H1 (cell line): ENCODE results near the gene BRPF1. TPM values are rescaled to one million over a fixed set of nuclear protein-coding genes. Genes with fewer than 3 reads are reported as not detected.

Experiments
- CTCF ChIA-PET: fragments of 300-600 bp; sonication (Branson Sonifier 250); formaldehyde crosslinking; loops from one replicate; lab custom pipeline; 2021; ENCODE audit not compliant: partially characterized antibody; lab: Charles Lee
- POLR2A ChIA-PET: fragments of 300-600 bp; sonication (Branson Sonifier 250); formaldehyde crosslinking; loops from one replicate; lab custom pipeline; 2021; ENCODE audit warnings: inconsistent platforms; ENCODE audit not compliant: partially characterized antibody; lab: Charles Lee
- DNase-seq, 2 experiments: peaks; one replicate each; pipeline versions ENCODE4 v3.0.0 to v3.0.0-alpha.2; 2010 to 2022; ENCODE audit warnings: low spot score in 2 of 2, low read depth in 1 of 2, mixed read lengths in 1 of 2
- FAIRE-seq: peaks from 2 replicates; lab custom pipeline; 2011; peaks lifted over from hg19 to GRCh38; lab: Jason Lieb, UNC
- H2AFZ ChIP-seq: 2 replicates; pipeline ENCODE4 v1.8.1; 2012; ENCODE audit warnings: low read length, inconsistent platforms
- H2AK5ac ChIP-seq: 2 replicates; pipeline ENCODE4 v1.6.1; 2013; ENCODE audit warnings: low read depth, low read length
- H2BK120ac ChIP-seq: replicated peaks from 2 replicates; pipeline ENCODE3; 2013; ENCODE audit warnings: low read depth, low read length, inconsistent platforms
- H2BK12ac ChIP-seq: 2 replicates; pipeline ENCODE4 v1.6.1; 2013; ENCODE audit warnings: low read depth, low read length
- H2BK15ac ChIP-seq: 2 replicates; pipeline ENCODE4 v1.6.1; 2013; ENCODE audit warnings: low read length
- H2BK20ac ChIP-seq: 2 replicates; pipeline ENCODE4 v1.6.1; 2013; ENCODE audit warnings: low read length
- H2BK5ac ChIP-seq: 2 replicates; pipeline ENCODE4 v1.6.1; 2013; ENCODE audit warnings: low read depth, low read length
- H3K14ac ChIP-seq: 2 replicates; pipeline ENCODE4 v1.6.1; 2013; ENCODE audit warnings: inconsistent platforms; ENCODE audit not compliant: insufficient read length
- H3K18ac ChIP-seq: 2 replicates; pipeline ENCODE4 v1.6.1; 2013; ENCODE audit warnings: low read length; ENCODE audit errors: extremely low read depth
- H3K23ac ChIP-seq: 2 replicates; pipeline ENCODE4 v1.6.1; 2013; ENCODE audit warnings: inconsistent platforms; ENCODE audit not compliant: insufficient read length
- H3K23me2 ChIP-seq: 2 replicates; pipeline ENCODE4 v1.6.1; 2013; ENCODE audit warnings: low read depth, low read length
- H3K27ac ChIP-seq: 2 replicates; pipeline ENCODE4 v1.6.1; 2011; ENCODE audit warnings: low read depth, low read length, inconsistent platforms
- H3K27me3 ChIP-seq, 4 experiments: replicated peaks in 1 of 4; 1 replicate in 1 of 4; 2 replicates in 3 of 4; pipeline versions ENCODE4 v1.6.1 to v1.8.1; 2011 to 2013; ENCODE audit warnings: low read length in 3 of 4, mild to moderate bottlenecking in 3 of 4, inconsistent platforms in 2 of 4, mixed read lengths in 2 of 4, moderate library complexity in 1 of 4; ENCODE audit not compliant: control insufficient read depth in 3 of 4, insufficient read depth in 3 of 4; ENCODE audit errors: extremely low read depth in 1 of 4
- H3K36me3 ChIP-seq, 4 experiments: 2 replicates each; pipeline versions ENCODE4 v1.6.1 to v1.8.1; 2011 to 2013; ENCODE audit warnings: mild to moderate bottlenecking in 4 of 4, low read length in 3 of 4, moderate library complexity in 2 of 4, control low read depth in 1 of 4, inconsistent platforms in 1 of 4; ENCODE audit not compliant: insufficient read depth in 4 of 4, control insufficient read depth in 2 of 4
- H3K4ac ChIP-seq: replicated peaks from 2 replicates; pipeline ENCODE3; 2013; ENCODE audit warnings: low read length, low read depth, mixed read lengths, inconsistent platforms; ENCODE audit not compliant: insufficient read length
- H3K4me1 ChIP-seq, 4 experiments: replicated peaks in 1 of 4; 1 replicate in 1 of 4; 2 replicates in 3 of 4; pipeline versions ENCODE4 v1.6.1 to v1.8.1; 2011 to 2013; ENCODE audit warnings: low read length in 3 of 4, inconsistent platforms in 2 of 4, mixed read lengths in 1 of 4; ENCODE audit not compliant: insufficient read depth in 4 of 4, control insufficient read depth in 3 of 4
- H3K4me2 ChIP-seq, 2 experiments: 2 replicates each; pipeline versions ENCODE4 v1.6.1 to v1.8.1; 2011 to 2013; ENCODE audit warnings: low read depth in 2 of 2, low read length in 2 of 2, control low read depth in 1 of 2, inconsistent platforms in 1 of 2, mild to moderate bottlenecking in 1 of 2; ENCODE audit not compliant: insufficient read depth in 1 of 2
- H3K4me3 ChIP-seq, 4 experiments: fragments of 200-600, 300-600 bp in 1 of 4; sonication (generic), shearing (Covaris generic), sonication (Bioruptor Twin) in 1 of 4; 2 replicates each; pipeline versions ENCODE4 v1.5.1 to v1.8.1; 2011 to 2016; ENCODE audit warnings: low read length in 4 of 4, low read depth in 3 of 4, control low read depth in 2 of 4, inconsistent platforms in 2 of 4, mild to moderate bottlenecking in 2 of 4, mixed read lengths in 1 of 4, moderate library complexity in 1 of 4; ENCODE audit not compliant: insufficient read depth in 2 of 4; ENCODE audit errors: extremely low read depth in 1 of 4
- H3K56ac ChIP-seq: replicated peaks from 2 replicates; pipeline ENCODE3; 2013; ENCODE audit warnings: low read depth, mild to moderate bottlenecking, mixed read lengths, low read length, inconsistent platforms; ENCODE audit not compliant: insufficient read length
- H3K79me1 ChIP-seq: 2 replicates; pipeline ENCODE4 v1.6.1; 2013; ENCODE audit warnings: low read depth, low read length, control low read depth
- H3K79me2 ChIP-seq, 2 experiments: 2 replicates each; pipeline versions ENCODE4 v1.6.1 to v1.8.1; 2012 to 2013; ENCODE audit warnings: low read length in 2 of 2, mild to moderate bottlenecking in 2 of 2, inconsistent platforms in 1 of 2; ENCODE audit not compliant: insufficient read depth in 2 of 2, control insufficient read depth in 1 of 2
- H3K9ac ChIP-seq, 4 experiments: replicated peaks in 1 of 4; 1 replicate in 1 of 4; 2 replicates in 3 of 4; pipeline versions ENCODE4 v1.6.1 to v1.8.1; 2011 to 2013; ENCODE audit warnings: low read depth in 3 of 4, low read length in 3 of 4, control low read depth in 2 of 4, mild to moderate bottlenecking in 2 of 4, moderate library complexity in 2 of 4, inconsistent platforms in 1 of 4; ENCODE audit errors: extremely low read depth in 1 of 4
- H3K9me3 ChIP-seq, 2 experiments: 2 replicates each; pipeline versions ENCODE4 v1.6.1 to v1.8.1; 2012 to 2013; ENCODE audit warnings: mild to moderate bottlenecking in 2 of 2, moderate library complexity in 2 of 2, control low read depth in 1 of 2, inconsistent platforms in 1 of 2, low read depth in 1 of 2, low read length in 1 of 2, mixed read lengths in 1 of 2; ENCODE audit not compliant: insufficient read depth in 2 of 2
- H4K20me1 ChIP-seq, 2 experiments: replicated peaks in 1 of 2; 2 replicates each; pipeline versions ENCODE3 to v1.8.1; 2011 to 2013; ENCODE audit warnings: inconsistent platforms in 2 of 2, low read length in 2 of 2, mild to moderate bottlenecking in 1 of 2; ENCODE audit not compliant: insufficient read depth in 2 of 2, control insufficient read depth in 1 of 2
- H4K5ac ChIP-seq: 2 replicates; pipeline ENCODE4 v1.6.1; 2013; ENCODE audit warnings: low read length, low read depth, mixed read lengths, inconsistent platforms; ENCODE audit not compliant: insufficient read length
- H4K8ac ChIP-seq: 2 replicates; pipeline ENCODE4 v1.8.0; 2013; ENCODE audit warnings: mild to moderate bottlenecking, moderate library complexity, low read length, inconsistent platforms; ENCODE audit not compliant: insufficient read depth; ENCODE audit errors: extremely low read depth
- H4K91ac ChIP-seq: replicated peaks from 2 replicates; pipeline ENCODE3; 2013; ENCODE audit warnings: low read length, mixed read lengths, inconsistent platforms; ENCODE audit not compliant: insufficient read length
- CTBP2 ChIP-seq: IDR thresholded peaks from 2 replicates; pipeline ENCODE4 v1.7.0; 2011; ENCODE audit warnings: borderline replicate concordance, mild to moderate bottlenecking, moderate library complexity, mixed read lengths, low read length; ENCODE audit not compliant: insufficient read depth, insufficient read length
- GABPA ChIP-seq: IDR thresholded peaks from 2 replicates; pipeline ENCODE4 v1.6.1; 2011; ENCODE audit warnings: mild to moderate bottlenecking, low read length, moderate library complexity, borderline replicate concordance; ENCODE audit not compliant: insufficient read depth
- NRF1 ChIP-seq: IDR thresholded peaks from 2 replicates; pipeline ENCODE4 v1.6.1; 2011; ENCODE audit warnings: mild to moderate bottlenecking, low read depth, low read length, improper control_type of control experiment
- POLR2A ChIP-seq, 2 experiments: IDR thresholded peaks; 1 replicate in 1 of 2; 2 replicates in 1 of 2; pipeline ENCODE4 v1.6.1; 2011; ENCODE audit warnings: low read depth in 2 of 2, low read length in 2 of 2, mild to moderate bottlenecking in 2 of 2; ENCODE audit errors: control extremely low read depth in 1 of 2
- SP1 ChIP-seq: IDR thresholded peaks from 2 replicates; pipeline ENCODE4 v1.6.1; 2011; ENCODE audit warnings: low read depth, low read length
- SP2 ChIP-seq: IDR thresholded peaks from 2 replicates; pipeline ENCODE4 v1.6.1; 2012; ENCODE audit warnings: mild to moderate bottlenecking, low read length, inconsistent platforms
- TAF1 ChIP-seq: IDR thresholded peaks from 2 replicates; pipeline ENCODE4 v1.6.1; 2011; ENCODE audit warnings: mild to moderate bottlenecking, low read depth, low read length
- TCF12 ChIP-seq: IDR thresholded peaks from 2 replicates; pipeline ENCODE4 v1.6.1; 2011; ENCODE audit warnings: low read depth, mild to moderate bottlenecking, low read length
- USF2 ChIP-seq: IDR thresholded peaks from 2 replicates; pipeline ENCODE4 v1.6.1; 2011; ENCODE audit warnings: low read length, improper control_type of control experiment
- ZNF274 ChIP-seq: IDR thresholded peaks from 2 replicates; pipeline ENCODE4 v1.7.0; 2012; ENCODE audit warnings: low read length, borderline replicate concordance; ENCODE audit errors: extremely low read depth
- WGBS, 2 experiments: shearing (Covaris generic) in 1 of 2; methylation state at CpG; one replicate each; pipeline versions ENCODE4 v1.1.6 to v1.1.7; 2013 to 2015; ENCODE audit warnings: low lambda C conversion rate in 2 of 2, mixed read lengths in 2 of 2, inconsistent platforms in 1 of 2, low coverage in 1 of 2, missing lambda C conversion rate in 1 of 2; ENCODE audit not compliant: insufficient replicate concordance in 2 of 2, insufficient coverage in 1 of 2, insufficient read length in 1 of 2; ENCODE audit errors: extremely low coverage in 1 of 2, missing lambda C conversion rate in 1 of 2; 5-methylcytosine and 5-hydroxymethylcytosine counted together
- polyA plus RNA-seq, 7 experiments: library from polyadenylated mRNA; depleted of rRNA in 3 of 7; stranded (reverse) in 5 of 7; unstranded in 2 of 7; fragments of >200 nt in 5 of 7; fragments of 200-250 nt in 2 of 7; gene quantifications; 1 replicate in 5 of 7; 2 replicates in 1 of 7; 4 replicates in 1 of 7; pipeline versions ENCODE4 v1.2.1 to v1.2.3, GENCODE V29; 2011 to 2013; ENCODE audit warnings: missing spikeins in 2 of 7, mixed read lengths in 2 of 7
- total RNA-seq: library from RNA; stranded (reverse); fragmentation: NEBNext Ultra II Directional; extraction: Animal tissue kit (Norgen Biotek cat#: 25700); gene quantifications from 2 replicates; pipeline ENCODE4 v1.2.1, GENCODE V29; 2021

The BRPF1 gene
- total and polyA plus RNA-seq, 2 of the 8 experiments (the other 6 are each of a cell fraction or from before 2014, with no cell fraction given) = 11.3 to 21.7 TPM

GRCh38 chr3:9785602-9786001 is 54.1 kb downstream of the BRPF1 start:
- no peaks in the 10 kb centered on the region for H3K27me3 ChIP-seq
- H3K79me1 ChIP-seq = no peaks in the 10 kb centered on the region
- WGBS, 2 experiments = 94% methylated on average over 7 of the region's 7 CpGs; no CpG with 5 or more reads in 1 of the 2 experiments
- ChIA-PET POLR2A (interaction anchor here (0.7 to 2.3 kb wide), 3 partner anchors 9 to 36 kb away, joined by 3 to 10 read pairs (median 3); partner anchors contain the start of gene OGG1), CTCF (interaction anchor here (0.8 to 1.8 kb wide), 6 partner anchors 9 to 161 kb away, joined by 3 to 9 read pairs (median 3); no protein-coding TSS in a partner anchor)
- FAIRE-seq (no peak), DNase-seq (no peak)
- no peak overlapping the region for H2BK12ac ChIP-seq
- H3K23me2 ChIP-seq = no peaks in the 10 kb centered on the region
- no peak overlapping the region for H3K27ac ChIP-seq
- peaks cover 0 to 1% of the 10 kb centered on the region in 2 experiments for H4K20me1 ChIP-seq
- TF ChIP-seq TAF1 (no peak), SP1 (no peak), ZNF274 (no peak), TCF12 (no peak), CTBP2 (no peak), NRF1 (no peak), SP2 (no peak), GABPA (no peak), POLR2A (IDR thresholded peaks at IDR 0.05; ENCODE audit: control extremely low read depth in 1 of 2, low read depth in 2 of 2, low read length in 2 of 2) (no peak), USF2 (no peak)
- H2BK15ac ChIP-seq = no peak overlapping the region
- no peak overlapping the region for H3K18ac ChIP-seq
- no peak overlapping the region for H2AK5ac ChIP-seq
- no peaks in the 10 kb centered on the region; a peak in 1 of 4 replicates for H3K79me2 ChIP-seq
- H3K14ac ChIP-seq = no peak overlapping the region
- no peak overlapping the region for H2BK120ac ChIP-seq
- peaks cover 6 to 63% (median 35%) of the 10 kb centered on the region in 4 experiments for H3K36me3 ChIP-seq
- H3K23ac ChIP-seq = no peak overlapping the region
- H3K4me1 ChIP-seq = no peaks in the 10 kb centered on the region
- no peak overlapping the region for H3K4me2 ChIP-seq
- no peak overlapping the region for H3K4me3 ChIP-seq
- H2AFZ ChIP-seq = no peak overlapping the region
- H3K9me3 ChIP-seq = no peaks in the 10 kb centered on the region
- H2BK5ac ChIP-seq = no peak overlapping the region
- H3K56ac ChIP-seq = no peak overlapping the region
- no peak overlapping the region for H4K8ac ChIP-seq
- no peak overlapping the region for H3K9ac ChIP-seq
- H4K91ac ChIP-seq = no peak overlapping the region
- H2BK20ac ChIP-seq = no peak overlapping the region
- H3K4ac ChIP-seq = no peak overlapping the region
- H4K5ac ChIP-seq = no peak overlapping the region
